Heart left ventricle (tissue), 13 donors: Measurements from ENCODE around the gene FTCDNL1.

Experiments used
- CTCF ChIP-seq, 12 donors: fragments of 200-600 bp; sonication (generic) in 4 of 12; IDR thresholded peaks; one replicate each; pipeline versions ENCODE4 v1.5.0 to v1.8.0; 2018 to 2022; ENCODE audit warnings: antibody characterized with exemption in 12 of 12, mild to moderate bottlenecking in 5 of 12
- POLR2A ChIP-seq, 2 donors: fragments of 450-650 bp; IDR thresholded peaks; one replicate each; pipeline ENCODE4 v1.6.1; 2017; ENCODE audit warnings: antibody characterized with exemption in 2 of 2, mild to moderate bottlenecking in 2 of 2, moderate library complexity in 2 of 2
- donor health status: ischemic (EF 13 %, LVEDD 7.1; RV severe dilation, severe dysfunction).
- donor health status: DM: no; HTN: yes; CAD: no.
- donor health status: DM: no; HTN: no; CAD: no.
- donor health status: ischemic (EF 25% LVEDD 6.9; RV normal size, moderate dysfunction).
- donor health status: ischemic (EF 25% LVEDD 5.7; RV mildly dilated, moderate dysfunction).
- donor health status: ischemic (EF 35%, LVEDD 5.7; RV mildly dilated, moderate dysfunction).
- donor health status: nonischemic (EF 11% LVEDD 7.7; RV severe dilation, severe dysfunction).
- donor health status: DM: yes; HTN: yes; CAD: no.
- donor health status: PGD.
- donor health status: ischemic (EF 29% LVEDD 5.4; RV normal size, mild dysfunction).
- donor health status: nonischemic (EF 23%, LVEDD 6.1; RV moderate dilation, normal function).

- no peak for TF ChIP-seq CTCF (IDR thresholded peaks at IDR 0.05)
- TF ChIP-seq POLR2A (IDR thresholded peaks at IDR 0.05): no peak
These were observed 9.6 kb downstream of the FTCDNL1 start for GRCh38 chr2:199841409-199841808.
